Hematopoietic multipotent progenitor cell treated with erythropoietin and hydrocortisone succinate and interleukin-3 and kit ligand, for 15 days (in vitro differentiated cells): ENCODE measurements around the gene TPP2.

Source experiments
- DNase-seq: peaks from one replicate; pipeline ENCODE4 v3.0.0-alpha.2; 2015; ENCODE audit warnings: low spot score

TPP2 gene

GRCh38 chr13:102693776-102694175 lies 97.0 kb downstream of the TPP2 start:
- no peak for DNase-seq

GRCh38 chr13:102694937-102695336 lies 98.2 kb downstream of the TPP2 start, which contains the start of gene METTL21C:
Gene METTL21C (minus strand): TSS chr13:102695044. CDS start chr13:102694498, 546 bp downstream.
- no peak for DNase-seq

GRCh38 chr13:102696465-102696864 lies 99.7 kb downstream of the TPP2 start:
- DNase-seq, result no peak

- no peak for DNase-seq
Measured at GRCh38 chr13:102697264-102697663, 100.5 kb downstream of the TPP2 start.

GRCh38 chr13:102697929-102698648 lies 101.3 kb downstream of the TPP2 start:
- DNase-seq, result no peak

- no peak for DNase-seq
Measured at GRCh38 chr13:102698649-102698980, 101.8 kb downstream of the TPP2 start.

GRCh38 chr13:102699504-102699903 lies 102.7 kb downstream of the TPP2 start:
- DNase-seq, result no peak

GRCh38 chr13:102700088-102701031 lies 103.6 kb downstream of the TPP2 start:
- no peak for DNase-seq

GRCh38 chr13:102701331-102701730 lies 104.5 kb downstream of the TPP2 start:
- no peak for DNase-seq

GRCh38 chr13:102702965-102703725 lies 106.4 kb downstream of the TPP2 start:
- no peak for DNase-seq

GRCh38 chr13:102703726-102704035 lies 106.9 kb downstream of the TPP2 start:
- DNase-seq, result no peak

- DNase-seq, result no peak
Measured at GRCh38 chr13:102704238-102705058, 107.7 kb downstream of the TPP2 start.

- no peak for DNase-seq
Measured at GRCh38 chr13:102707467-102707866, 110.7 kb downstream of the TPP2 start.

GRCh38 chr13:102708211-102708610 lies 111.4 kb downstream of the TPP2 start:
- no peak for DNase-seq

GRCh38 chr13:102708991-102709390 lies 112.2 kb downstream of the TPP2 start:
- no peak for DNase-seq

- no peak for DNase-seq
Measured at GRCh38 chr13:102709536-102709935, 112.8 kb downstream of the TPP2 start.

GRCh38 chr13:102710261-102710679 lies 113.5 kb downstream of the TPP2 start:
- no peak for DNase-seq

GRCh38 chr13:102715447-102715846 lies 118.7 kb downstream of the TPP2 start:
- DNase-seq, result no peak

GRCh38 chr13:102718746-102719145 lies 122.0 kb downstream of the TPP2 start:
- DNase-seq, result no peak

- DNase-seq, result no peak
Measured at GRCh38 chr13:102721800-102722231, 125.0 kb downstream of the TPP2 start.

- peak; percentile 11 for DNase-seq
Measured at GRCh38 chr13:102724923-102725322, 128.1 kb downstream of the TPP2 start.

- DNase-seq, result no peak
Measured at GRCh38 chr13:102726430-102726829, 129.6 kb downstream of the TPP2 start.
